Coronary artery (tissue), 2 donors: ENCODE data around the gene CTSL.

Experiments
- DNase-seq: peaks from one replicate; pipeline ENCODE4 v3.0.0-alpha.2; 2017; ENCODE audit warnings: low spot score
- H3K27ac ChIP-seq, 2 donors: fragments of 200-600 bp; sonication (generic); one replicate each; pipeline ENCODE4 v1.5.1; 2016 to 2019
- H3K4me3 ChIP-seq: fragments of 200-600 bp; sonication (generic); 2 replicates; pipeline ENCODE4 v1.5.1; 2016; ENCODE audit warnings: mild to moderate bottlenecking, moderate library complexity
- TF ChIP-seq, protein P1 (sequence below): fragments of 200-600 bp; sonication (generic); IDR thresholded peaks from one replicate; pipeline ENCODE4 v1.5.1; 2019; ENCODE audit warnings: antibody characterized with exemption

The CTSL gene

DNA sequence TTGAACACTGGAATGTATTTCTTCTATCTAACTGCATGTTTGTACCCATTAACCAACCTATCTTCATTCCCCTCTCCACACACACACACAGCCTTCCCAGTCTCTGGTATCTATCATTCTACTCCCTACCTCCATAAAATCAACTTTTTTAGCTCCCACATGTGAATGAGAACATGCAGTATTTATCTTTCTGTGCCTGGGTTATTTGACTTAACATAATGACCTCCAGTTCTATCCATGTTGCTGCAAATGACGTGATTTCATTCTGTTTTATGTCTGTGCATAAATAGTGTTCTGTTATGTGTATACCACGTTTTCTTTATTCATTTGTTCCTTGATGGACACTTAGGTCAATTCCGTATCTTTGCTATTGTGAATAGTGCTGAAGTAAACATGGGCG, 38.7 kb upstream of the CTSL start:
- TF ChIP-seq, protein P1, sequence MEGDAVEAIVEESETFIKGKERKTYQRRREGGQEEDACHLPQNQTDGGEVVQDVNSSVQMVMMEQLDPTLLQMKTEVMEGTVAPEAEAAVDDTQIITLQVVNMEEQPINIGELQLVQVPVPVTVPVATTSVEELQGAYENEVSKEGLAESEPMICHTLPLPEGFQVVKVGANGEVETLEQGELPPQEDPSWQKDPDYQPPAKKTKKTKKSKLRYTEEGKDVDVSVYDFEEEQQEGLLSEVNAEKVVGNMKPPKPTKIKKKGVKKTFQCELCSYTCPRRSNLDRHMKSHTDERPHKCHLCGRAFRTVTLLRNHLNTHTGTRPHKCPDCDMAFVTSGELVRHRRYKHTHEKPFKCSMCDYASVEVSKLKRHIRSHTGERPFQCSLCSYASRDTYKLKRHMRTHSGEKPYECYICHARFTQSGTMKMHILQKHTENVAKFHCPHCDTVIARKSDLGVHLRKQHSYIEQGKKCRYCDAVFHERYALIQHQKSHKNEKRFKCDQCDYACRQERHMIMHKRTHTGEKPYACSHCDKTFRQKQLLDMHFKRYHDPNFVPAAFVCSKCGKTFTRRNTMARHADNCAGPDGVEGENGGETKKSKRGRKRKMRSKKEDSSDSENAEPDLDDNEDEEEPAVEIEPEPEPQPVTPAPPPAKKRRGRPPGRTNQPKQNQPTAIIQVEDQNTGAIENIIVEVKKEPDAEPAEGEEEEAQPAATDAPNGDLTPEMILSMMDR = no peak
- DNase-seq = no peak
- Histone ChIP-seq H3K27ac (no peak overlapping the region), H3K4me3 (no peak overlapping the region)

DNA sequence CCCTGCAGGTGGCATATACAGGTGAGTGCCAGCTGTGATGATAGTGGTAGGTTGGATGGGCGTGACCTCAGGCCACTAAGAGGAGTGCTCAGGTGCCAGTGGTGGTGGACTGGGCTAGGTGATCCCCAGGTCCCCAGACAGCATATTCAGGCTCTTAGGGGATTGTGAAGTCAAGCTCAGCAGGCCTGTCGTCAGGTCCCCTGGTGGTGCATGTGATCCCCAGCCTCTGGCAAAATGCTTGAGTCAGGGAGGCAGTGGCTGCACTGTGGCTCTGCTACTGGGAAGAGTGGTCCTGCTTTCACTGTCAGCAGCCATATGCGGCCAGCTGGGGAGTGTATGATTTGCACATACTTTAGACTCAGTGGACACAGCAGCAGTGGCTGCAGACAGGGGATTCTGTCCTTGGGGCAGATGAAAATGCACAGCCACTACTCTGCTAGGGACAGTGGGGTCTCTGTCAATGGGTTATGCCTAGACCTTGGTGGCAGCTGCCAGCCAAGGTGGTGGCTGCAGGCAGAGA, 31.6 kb upstream of the CTSL start:
- TF ChIP-seq, protein P1 = no peak
- DNase-seq = no peak

GRCh38 chr9:87695523-87695922, 30.4 kb upstream of the CTSL start:
- TF ChIP-seq, protein P1 = no peak
- Histone ChIP-seq H3K4me3 (no peak overlapping the region), H3K27ac (no peak overlapping the region)
- DNase-seq = no peak

More for the DNA sequence above, 31.6 kb upstream of the CTSL start:
- H3K27ac ChIP-seq = no peak overlapping the region
- H3K4me3 ChIP-seq = no peak overlapping the region

DNA sequence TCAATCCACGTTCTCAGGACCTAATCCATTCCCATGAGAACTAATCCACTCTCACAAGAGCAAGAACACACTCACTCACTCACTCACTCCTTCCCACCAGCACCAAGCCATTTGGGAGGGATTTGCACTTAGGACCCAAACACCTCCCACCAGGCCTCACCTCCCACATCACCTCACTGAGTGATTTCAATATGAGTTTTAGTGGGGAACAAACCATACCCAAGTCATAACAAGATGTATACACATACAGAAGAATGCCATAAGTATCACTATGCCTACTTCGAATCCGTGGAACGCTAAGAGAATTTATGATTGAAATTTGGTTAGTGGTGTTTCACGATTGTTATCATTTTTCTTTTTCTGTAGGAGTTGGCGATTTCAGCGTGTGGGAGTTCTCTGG, 29.3 kb upstream of the CTSL start:
- TF ChIP-seq, protein P1 = no peak
- no peak for DNase-seq
- H3K4me3 ChIP-seq = no peak overlapping the region
- no peak overlapping the region for H3K27ac ChIP-seq

- DNase-seq = no peak
- TF ChIP-seq, protein P1 = no peak
These were observed 27.7 kb upstream of the CTSL start for GRCh38 chr9:87698069-87698809.

DNA sequence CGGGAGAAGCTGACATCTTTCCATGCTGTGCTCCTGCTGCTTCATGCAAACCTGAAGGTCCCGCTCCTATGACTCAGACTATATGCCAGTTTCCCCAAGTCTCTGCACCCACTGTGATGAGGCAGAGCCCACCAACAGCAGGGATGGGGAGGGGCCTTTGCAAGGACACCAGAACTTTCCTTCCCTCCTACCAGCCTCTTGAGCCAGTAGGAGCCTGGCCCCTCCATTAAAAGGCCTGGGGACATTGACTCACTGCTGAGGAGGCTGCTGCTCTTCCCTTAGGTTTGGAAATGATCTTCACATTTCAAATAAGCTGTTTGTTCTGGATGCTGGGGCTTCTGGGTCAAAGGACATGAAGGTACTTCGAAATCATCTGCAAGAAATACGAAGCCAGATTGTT, 26.1 kb upstream of the CTSL start:
- no peak overlapping the region for H3K4me3 ChIP-seq
- TF ChIP-seq, protein P1 = no peak
- no peak overlapping the region for H3K27ac ChIP-seq
- no peak for DNase-seq

More at GRCh38 chr9:87698069-87698809, 27.7 kb upstream of the CTSL start:
- Histone ChIP-seq H3K27ac (no peak overlapping the region), H3K4me3 (no peak overlapping the region)

DNA sequence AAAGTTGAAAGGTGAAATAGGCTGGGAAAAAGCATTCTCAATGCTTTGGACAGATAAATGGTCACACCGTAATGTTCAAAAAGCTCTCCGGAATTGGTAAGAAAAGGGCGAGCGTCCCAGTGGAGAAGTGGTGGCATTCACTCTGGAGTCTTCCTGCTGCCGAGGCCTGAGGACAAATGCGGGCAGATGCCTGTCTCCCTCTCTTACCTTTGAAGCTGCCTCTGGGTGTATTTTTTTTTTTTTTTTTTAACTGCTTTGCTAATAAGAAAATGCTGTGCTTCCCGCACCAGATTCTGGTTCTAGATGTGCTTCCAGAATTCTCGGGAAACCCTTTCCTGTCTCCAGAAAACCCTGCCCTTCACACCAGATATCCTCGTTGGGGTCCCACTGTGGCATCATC, 24.4 kb upstream of the CTSL start:
- Histone ChIP-seq H3K4me3 (no peak overlapping the region), H3K27ac (no peak overlapping the region)
- no peak for DNase-seq
- TF ChIP-seq, protein P1 = no peak
